GM12878 (cell line): ENCODE data around the gene ITGA1. TPM values are rescaled to one million over a fixed set of nuclear protein-coding genes. Genes with fewer than 3 reads are reported as not detected.

Experiments
- ATAC-seq: fragments of 200-7000 bp; cut with Tn5 transposase; 3 replicates; pipeline ENCODE4 v1.9.1; 2020; ENCODE audit warnings: mild to moderate bottlenecking, moderate library complexity
- BruUV-seq: library from RNA; stranded (reverse); fragments of 400-500 nt; replicated peaks from 2 replicates; lab custom pipeline; 2021; lab: Mats Ljungman, UMichigan
- CTCF ChIA-PET: fragments of 300-600 bp; sonication (Branson Sonifier 250); formaldehyde crosslinking; extraction: SDS; loops from one replicate; lab custom pipeline; 2021; ENCODE audit warnings: inconsistent platforms; lab: Yijun Ruan, JAX
- POLR2A ChIA-PET: fragments of 350-600 bp; formaldehyde crosslinking; extraction: SDS; loops from one replicate; lab custom pipeline; 2021; ENCODE audit warnings: inconsistent platforms; lab: Charles Lee
- RAD21 ChIA-PET: fragments of 300-600 bp; sonication (Branson Sonifier 250); formaldehyde crosslinking; loops from one replicate; lab custom pipeline; 2023; ENCODE audit warnings: antibody characterized with exemption; ENCODE audit not compliant: unreplicated experiment; lab: Charles Lee
- SMC1A ChIA-PET: fragments of 300-600 bp; sonication (Branson Sonifier 250); formaldehyde crosslinking; loops from one replicate; lab custom pipeline; 2023; ENCODE audit not compliant: unreplicated experiment, uncharacterized antibody; lab: Charles Lee
- DNase-seq: peaks from one replicate; pipeline ENCODE4 v3.0.0-alpha.2; 2011; ENCODE audit warnings: low read depth, low spot score
- FAIRE-seq: peaks from 3 replicates; lab custom pipeline; 2011; peaks lifted over from hg19 to GRCh38; lab: Jason Lieb, UNC
- H2AFZ ChIP-seq: 2 replicates; pipeline ENCODE4 v1.6.0; 2011; ENCODE audit warnings: low read depth, low read length, control low read depth; ENCODE audit not compliant: control insufficient read depth
- H3K27ac ChIP-seq: 2 replicates; pipeline ENCODE4 v1.5.1; 2011; ENCODE audit warnings: control low read depth; ENCODE audit not compliant: control insufficient read depth, insufficient read depth
- H3K27me3 ChIP-seq, 2 experiments: replicated peaks in 1 of 2; 2 replicates each; pipeline versions ENCODE4 v1.6.0 to v1.6.1; 2011; ENCODE audit warnings: low read length in 1 of 2; ENCODE audit not compliant: control insufficient read depth in 2 of 2, insufficient read depth in 2 of 2
- H3K36me3 ChIP-seq, 2 experiments: 2 replicates each; pipeline ENCODE4 v1.5.1; 2011; ENCODE audit warnings: low read length in 1 of 2; ENCODE audit not compliant: control insufficient read depth in 2 of 2, insufficient read depth in 2 of 2
- H3K4me1 ChIP-seq: 2 replicates; pipeline ENCODE4 v1.6.1; 2011; ENCODE audit warnings: mild to moderate bottlenecking, low read length, moderate library complexity, mixed read lengths; ENCODE audit not compliant: control insufficient read depth, insufficient read depth
- H3K4me2 ChIP-seq: 2 replicates; pipeline ENCODE4 v1.6.0; 2011; ENCODE audit warnings: control low read depth; ENCODE audit not compliant: control insufficient read depth, insufficient read depth
- H3K4me3 ChIP-seq: fragments of 200-600 bp; sonication (generic); 2 replicates; pipeline ENCODE4 v1.5.1; 2016
- H3K79me2 ChIP-seq: 2 replicates; pipeline ENCODE4 v1.6.0; 2011; ENCODE audit warnings: low read length; ENCODE audit not compliant: control insufficient read depth, insufficient read depth
- H3K9ac ChIP-seq: 2 replicates; pipeline ENCODE4 v1.8.0; 2011; ENCODE audit warnings: low read length, control low read depth, mixed read lengths; ENCODE audit not compliant: control insufficient read depth, insufficient read depth
- H3K9me3 ChIP-seq: replicated peaks from 3 replicates; pipeline ENCODE4 v1.5.1; 2011; ENCODE audit warnings: mild to moderate bottlenecking, low read length; ENCODE audit not compliant: control insufficient read depth, insufficient read depth
- H4K20me1 ChIP-seq: 2 replicates; pipeline ENCODE4 v1.6.0; 2011; ENCODE audit not compliant: control insufficient read depth, insufficient read depth
- CHD4 ChIP-seq: fragments of 200-600 bp; sonication (generic); IDR thresholded peaks from 2 replicates; pipeline ENCODE4 v1.6.1; 2016; ENCODE audit warnings: mild to moderate bottlenecking
- RAD51 ChIP-seq: fragments of 450-650 bp; IDR thresholded peaks from 2 replicates; pipeline ENCODE4 v1.6.1; 2016; ENCODE audit warnings: moderate library complexity, mild to moderate bottlenecking, inconsistent platforms
- RBBP5 ChIP-seq: fragments of 200-600 bp; sonication (generic); conservative IDR thresholded peaks from 2 replicates; pipeline ENCODE4 v1.6.1; 2016
- SPI1 ChIP-seq: IDR thresholded peaks from 2 replicates; pipeline ENCODE4 v1.6.1; 2011; ENCODE audit warnings: low read depth, mild to moderate bottlenecking, low read length, moderate library complexity, borderline replicate concordance; ENCODE audit not compliant: insufficient read depth
- SREBF1 ChIP-seq: IDR thresholded peaks from 2 replicates; pipeline ENCODE4 v1.6.1; 2012; ENCODE audit warnings: mild to moderate bottlenecking, low read length
- WGBS: methylation state at CpG from one replicate; pipeline ENCODE4 v1.1.6; 2016; ENCODE audit warnings: low lambda C conversion rate; ENCODE audit not compliant: insufficient replicate concordance, insufficient coverage; ENCODE audit errors: missing lambda C conversion rate; 5-methylcytosine and 5-hydroxymethylcytosine counted together
- in situ Hi-C: fragments of 300-500 bp; cut with MboI; formaldehyde crosslinking; loops from 9 replicates; pipeline ENCODE4 v1.14.3; 2018; ENCODE audit warnings: mixed read lengths
- intact Hi-C: fragments of 100-400 bp; cut with micrococcal nuclease; formaldehyde crosslinking; loops from one replicate; pipeline ENCODE4 v1.14.2; 2022; ENCODE audit not compliant: unreplicated experiment
- polyA plus RNA-seq, 11 experiments: library from polyadenylated mRNA; depleted of rRNA in 4 of 11; unstranded in 6 of 11; stranded (reverse) in 5 of 11; fragments of >200 nt; fragmentation: Nextera tagmentation in 4 of 11; fragmentation: Illumina TruSeq in 1 of 11; extraction: Ambion mirVana in 4 of 11; extraction: Trizol in 1 of 11; gene quantifications; 1 replicate in 1 of 11; 2 replicates in 10 of 11; pipeline versions ENCODE4 v1.2.1 to v1.2.3, GENCODE V29; 2011 to 2016; ENCODE audit warnings: inconsistent platforms in 2 of 11, missing spikeins in 2 of 11, low read depth in 1 of 11
- total RNA-seq, 4 experiments: library from RNA; depleted of rRNA in 3 of 4; stranded (reverse); fragments of >200 nt in 3 of 4; fragmentation: Illumina TruSeq in 1 of 4; extraction: Trizol in 1 of 4; gene quantifications; 2 replicates each; pipeline versions ENCODE4 v1.2.1 to v1.2.3, GENCODE V29; 2013 to 2021
- TF ChIP-seq, protein P1 (sequence below): IDR thresholded peaks from 2 replicates; pipeline ENCODE4 v1.6.1; 2012; ENCODE audit warnings: low read depth, low read length, improper control_type of control experiment

Gene ITGA1
- total and polyA plus RNA-seq, 10 of the 15 experiments (the other 5 are each of a cell fraction or from before 2014, with no cell fraction given): 0.02 to 0.56 (median 0.19) TPM

DNA sequence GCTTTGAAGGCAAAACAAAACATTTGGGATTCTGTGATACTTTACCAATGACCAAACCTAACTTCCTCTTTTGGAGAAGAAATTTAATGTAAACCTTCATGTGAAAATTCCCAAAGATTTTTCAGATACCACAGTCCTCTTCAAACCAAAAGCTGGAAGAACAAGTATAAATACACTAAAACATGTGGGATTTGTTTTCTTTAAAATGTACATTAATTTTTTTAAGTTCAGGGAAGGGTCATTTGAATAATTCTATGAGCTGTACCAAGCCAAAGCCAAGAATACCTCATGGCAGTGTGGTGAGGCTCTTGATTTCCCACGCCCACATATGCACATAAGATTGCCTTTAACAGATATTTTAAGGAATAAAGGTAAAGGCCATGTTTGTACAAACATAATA is 28.4 kb upstream of the ITGA1 start:
- no peaks in the 10 kb centered on the region for H3K79me2 ChIP-seq
- ATAC-seq (no peak), DNase-seq (no peak), FAIRE-seq (no peak)
- no peaks in the 10 kb centered on the region for H3K9me3 ChIP-seq
- H2AFZ ChIP-seq: no peak overlapping the region
- no peaks in the 10 kb centered on the region for H3K27me3 ChIP-seq
- POLR2A ChIA-PET: no interaction called here
- H3K4me2 ChIP-seq: no peak overlapping the region
- H3K36me3 ChIP-seq: no peaks in the 10 kb centered on the region
- intact Hi-C loops (no loop called here), in situ Hi-C loops (no loop called here)
- H4K20me1 ChIP-seq: no peaks in the 10 kb centered on the region
- CTCF ChIA-PET: interaction anchor here (0.6 kb wide), 1 partner anchor 52 kb away, joined by 3 read pairs; no protein-coding TSS in a partner anchor
- WGBS: 0% methylated on average over 1 of the region's 1 CpG
- no peaks in the 10 kb centered on the region for H3K4me1 ChIP-seq
- no peak overlapping the region for H3K27ac ChIP-seq
- SMC1A ChIA-PET: interaction anchor here (0.8 kb wide), 1 partner anchor 8 kb away, joined by 3 read pairs; no protein-coding TSS in a partner anchor
- RAD21 ChIA-PET: no interaction called here
- TF ChIP-seq, protein P1, sequence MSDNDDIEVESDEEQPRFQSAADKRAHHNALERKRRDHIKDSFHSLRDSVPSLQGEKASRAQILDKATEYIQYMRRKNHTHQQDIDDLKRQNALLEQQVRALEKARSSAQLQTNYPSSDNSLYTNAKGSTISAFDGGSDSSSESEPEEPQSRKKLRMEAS: no peak
- TF ChIP-seq CHD4: no peak
- TF ChIP-seq RBBP5: no peak
- no peak for TF ChIP-seq SREBF1
- BruUV-seq: no TSS peak
- no peak overlapping the region for H3K4me3 ChIP-seq
- H3K9ac ChIP-seq: no peak overlapping the region

DNA sequence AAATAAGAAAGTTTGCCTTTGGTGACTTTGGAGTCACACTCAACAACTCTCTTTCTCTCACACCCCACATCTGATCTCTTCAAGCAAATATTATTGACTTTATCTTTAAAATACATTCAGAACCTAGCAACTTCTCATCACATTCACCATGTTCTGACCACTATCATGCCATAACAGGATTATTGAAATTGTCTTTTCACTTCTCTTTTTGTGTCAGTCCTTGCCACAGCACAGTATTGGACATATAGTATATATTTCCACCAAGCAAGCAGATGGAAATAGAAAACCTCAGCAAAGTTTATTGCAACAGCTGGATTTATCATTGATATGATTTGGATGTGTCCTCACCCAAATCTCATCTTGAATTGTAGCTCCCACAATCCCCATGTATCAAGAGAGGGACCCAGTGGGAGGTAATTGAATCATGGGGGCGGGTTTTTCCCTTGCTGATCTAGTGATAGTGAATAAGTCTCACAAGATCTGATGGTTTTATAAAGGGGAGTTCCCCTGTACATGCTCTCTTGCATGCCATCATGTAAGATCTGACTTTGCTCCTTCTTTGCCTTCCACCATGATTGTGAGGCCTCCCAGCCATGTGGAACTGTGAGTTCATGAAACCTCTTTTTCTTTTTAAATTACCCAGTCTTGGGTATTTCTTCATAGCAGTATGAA is 26.9 kb upstream of the ITGA1 start:
- H3K9ac ChIP-seq: no peak overlapping the region
- 33% methylated on average over 1 of the region's 1 CpG for WGBS
- DNase-seq: no peak
- no TSS peak for BruUV-seq
- H2AFZ ChIP-seq: no peak overlapping the region
- no peak for FAIRE-seq
- H3K4me3 ChIP-seq: no peak overlapping the region
- no peaks in the 10 kb centered on the region for H3K27me3 ChIP-seq
- POLR2A ChIA-PET: no interaction called here
- ATAC-seq: peak; percentile 42; the same call in 1 of the 3 replicates
- SMC1A ChIA-PET: no interaction called here
- RAD21 ChIA-PET: no interaction called here
- TF ChIP-seq RAD51: no peak
- TF ChIP-seq SPI1: peak; percentile 55; the same call in 1 of the 2 replicates
- H3K36me3 ChIP-seq: no peaks in the 10 kb centered on the region
- no peaks in the 10 kb centered on the region for H3K9me3 ChIP-seq
- no peaks in the 10 kb centered on the region for H3K4me1 ChIP-seq
- no peak overlapping the region for H3K4me2 ChIP-seq
- in situ Hi-C loops: no loop called here
- no peaks in the 10 kb centered on the region for H3K79me2 ChIP-seq
- CTCF ChIA-PET: no interaction called here
- H3K27ac ChIP-seq: no peak overlapping the region
- intact Hi-C loops: no loop called here
- no peaks in the 10 kb centered on the region for H4K20me1 ChIP-seq
